ENCODE data around the gene THAP11.

DNA sequence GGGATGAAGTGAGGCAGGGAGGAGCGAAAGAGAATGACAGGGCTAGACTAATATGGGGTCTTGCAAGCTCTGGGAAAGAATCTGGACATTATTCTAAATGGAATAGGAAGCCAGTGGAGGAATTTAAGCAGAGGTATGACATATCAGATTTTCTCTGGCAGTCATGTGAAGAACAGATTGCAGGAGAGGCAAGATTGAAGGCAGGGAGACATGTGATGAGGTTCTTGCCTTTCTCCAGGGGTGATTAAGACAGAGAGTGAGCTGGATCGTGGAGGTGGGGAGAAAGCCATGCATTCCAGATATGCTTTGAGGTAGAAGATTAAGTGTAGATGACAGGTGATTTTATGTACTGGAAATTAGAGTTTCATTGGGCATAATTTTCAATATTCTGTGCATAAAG is 4.3 kb upstream of the THAP11 start:
- no peak for TF ChIP-seq POLR2AphosphoS5 (IDR thresholded peaks at IDR 0.05; ENCODE audit: low read depth, low read length)
- no peak for TF ChIP-seq POLR2A (IDR thresholded peaks at IDR 0.05; ENCODE audit: low read depth, low read length)
- no peak for TF ChIP-seq TAF1 (IDR thresholded peaks at IDR 0.05; ENCODE audit: low read depth, low read length)
- no peak for TF ChIP-seq PAX5 (IDR thresholded peaks at IDR 0.05; ENCODE audit: insufficient read depth, low read length, severe bottlenecking)
- no peak for TF ChIP-seq SPI1 (IDR thresholded peaks at IDR 0.05; ENCODE audit: low read depth, low read length)
- TF ChIP-seq POU2F2 (IDR thresholded peaks at IDR 0.05; ENCODE audit: low read depth, low read length): no peak
